Measurements from ENCODE around the gene CAMK2A. TPM values are rescaled to one million over a fixed set of nuclear protein-coding genes. Genes with fewer than 3 reads are reported as not detected.

CAMK2A gene
- total RNA-seq, 6 donors from 2014 or later = 0.29 to 2.4 (median 1.8) TPM; not detected in 1

DNA sequence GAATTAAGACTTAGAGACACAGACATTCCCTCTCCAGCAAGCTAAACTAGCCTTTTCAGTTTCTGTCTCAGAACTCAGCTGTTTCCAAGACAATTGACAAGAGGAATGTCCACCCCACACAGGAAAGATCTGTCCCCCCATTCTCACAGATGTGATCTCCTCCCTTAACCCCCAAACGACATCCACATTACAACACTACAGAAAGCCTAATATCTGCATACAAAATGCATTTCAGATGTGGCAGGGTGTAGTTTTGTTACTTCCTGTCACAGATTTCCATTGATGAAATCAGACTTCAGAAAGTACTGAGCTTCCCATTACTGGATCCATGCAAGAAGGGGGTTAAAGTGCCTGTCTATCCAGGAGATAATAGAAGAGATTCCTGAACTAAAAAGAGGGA lies 16.0 kb upstream of the CAMK2A start:
- Histone ChIP-seq H3K4me1 (peaks cover 7 to 17% (median 10%) of the 10 kb centered on the region in 4 donors), H3K27ac (peak overlapping the region in 2 of 4 donors; percentile 58 to 71), H3K36me3 (no peaks in the 10 kb centered on the region), H3K27me3 (peaks cover 0 to 14% (median 8%) of the 10 kb centered on the region in 4 donors), H3K4me3 (no peak overlapping the region), H3K9me3 (no peaks in the 10 kb centered on the region)
- TF ChIP-seq POLR2A (IDR thresholded peaks at IDR 0.05) (no peak), POLR2AphosphoS5 (IDR thresholded peaks at IDR 0.05) (no peak), EP300 (IDR thresholded peaks at IDR 0.05) (no peak)
- TF ChIP-seq, protein P1, sequence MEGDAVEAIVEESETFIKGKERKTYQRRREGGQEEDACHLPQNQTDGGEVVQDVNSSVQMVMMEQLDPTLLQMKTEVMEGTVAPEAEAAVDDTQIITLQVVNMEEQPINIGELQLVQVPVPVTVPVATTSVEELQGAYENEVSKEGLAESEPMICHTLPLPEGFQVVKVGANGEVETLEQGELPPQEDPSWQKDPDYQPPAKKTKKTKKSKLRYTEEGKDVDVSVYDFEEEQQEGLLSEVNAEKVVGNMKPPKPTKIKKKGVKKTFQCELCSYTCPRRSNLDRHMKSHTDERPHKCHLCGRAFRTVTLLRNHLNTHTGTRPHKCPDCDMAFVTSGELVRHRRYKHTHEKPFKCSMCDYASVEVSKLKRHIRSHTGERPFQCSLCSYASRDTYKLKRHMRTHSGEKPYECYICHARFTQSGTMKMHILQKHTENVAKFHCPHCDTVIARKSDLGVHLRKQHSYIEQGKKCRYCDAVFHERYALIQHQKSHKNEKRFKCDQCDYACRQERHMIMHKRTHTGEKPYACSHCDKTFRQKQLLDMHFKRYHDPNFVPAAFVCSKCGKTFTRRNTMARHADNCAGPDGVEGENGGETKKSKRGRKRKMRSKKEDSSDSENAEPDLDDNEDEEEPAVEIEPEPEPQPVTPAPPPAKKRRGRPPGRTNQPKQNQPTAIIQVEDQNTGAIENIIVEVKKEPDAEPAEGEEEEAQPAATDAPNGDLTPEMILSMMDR (IDR thresholded peaks at IDR 0.05) = no peak
- ATAC-seq (ENCODE audit: low FRiP score in 2 of 2) (no peak), DNase-seq (no peak)
- WGBS, 2 donors = 7 to 19% methylated on average over 1 of the region's 1 CpG

GRCh38 chr5:150305095-150305494 lies 15.5 kb upstream of the CAMK2A start:
- ATAC-seq (ENCODE audit: low FRiP score in 2 of 2) (no peak), DNase-seq (no peak)
- TF ChIP-seq POLR2AphosphoS5 (IDR thresholded peaks at IDR 0.05) (no peak), POLR2A (IDR thresholded peaks at IDR 0.05) (no peak), EP300 (IDR thresholded peaks at IDR 0.05) (no peak)
- TF ChIP-seq, protein P1 (IDR thresholded peaks at IDR 0.05) = no peak
- H3K36me3 ChIP-seq = no peaks in the 10 kb centered on the region
- H3K4me1 ChIP-seq = peaks cover 7 to 17% (median 10%) of the 10 kb centered on the region in 4 donors
- H3K4me3 ChIP-seq = no peak overlapping the region
- H3K27ac ChIP-seq = peak overlapping the region in 3 of 4 donors; percentile 58 to 71 (median 67)
- H3K9me3 ChIP-seq = no peaks in the 10 kb centered on the region
- peaks cover 0 to 14% (median 8%) of the 10 kb centered on the region in 4 donors for H3K27me3 ChIP-seq
- WGBS, 2 donors = 52 to 76% methylated on average over 2 of the region's 2 CpGs

DNA sequence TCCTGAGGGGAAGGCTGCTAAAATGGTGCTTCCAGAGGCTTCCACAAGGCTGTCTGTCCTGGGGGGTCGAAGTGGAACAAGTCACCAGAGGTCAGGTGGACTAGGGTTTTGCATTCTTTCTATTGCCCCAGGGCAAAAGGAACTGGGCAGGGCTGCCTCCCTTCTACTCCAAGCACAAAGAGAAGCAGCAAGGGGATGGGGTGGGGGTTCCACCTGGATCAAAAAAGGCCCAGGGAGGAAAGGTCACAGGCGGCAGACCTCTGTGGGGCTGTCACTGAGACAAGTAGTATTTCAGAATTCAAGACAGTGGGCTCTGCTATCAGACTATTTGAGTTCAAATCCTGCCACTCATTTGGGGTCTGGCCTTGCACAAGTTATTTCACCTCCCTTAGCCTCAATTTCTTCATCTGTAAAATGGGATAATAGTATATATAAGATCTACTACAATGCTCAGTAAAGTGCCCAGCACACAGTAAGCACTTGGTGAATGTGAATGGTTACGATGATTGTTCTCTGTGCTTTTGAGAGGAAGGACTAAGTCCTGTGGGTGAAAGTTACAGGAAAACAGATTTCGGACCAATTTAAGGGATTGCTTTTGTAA lies 15.0 kb upstream of the CAMK2A start:
- DNase-seq = no peak
- H3K4me1 ChIP-seq = peaks cover 7 to 17% (median 10%) of the 10 kb centered on the region in 4 donors
- 76% methylated on average over 4 of the region's 4 CpGs for WGBS, 2 donors

DNA sequence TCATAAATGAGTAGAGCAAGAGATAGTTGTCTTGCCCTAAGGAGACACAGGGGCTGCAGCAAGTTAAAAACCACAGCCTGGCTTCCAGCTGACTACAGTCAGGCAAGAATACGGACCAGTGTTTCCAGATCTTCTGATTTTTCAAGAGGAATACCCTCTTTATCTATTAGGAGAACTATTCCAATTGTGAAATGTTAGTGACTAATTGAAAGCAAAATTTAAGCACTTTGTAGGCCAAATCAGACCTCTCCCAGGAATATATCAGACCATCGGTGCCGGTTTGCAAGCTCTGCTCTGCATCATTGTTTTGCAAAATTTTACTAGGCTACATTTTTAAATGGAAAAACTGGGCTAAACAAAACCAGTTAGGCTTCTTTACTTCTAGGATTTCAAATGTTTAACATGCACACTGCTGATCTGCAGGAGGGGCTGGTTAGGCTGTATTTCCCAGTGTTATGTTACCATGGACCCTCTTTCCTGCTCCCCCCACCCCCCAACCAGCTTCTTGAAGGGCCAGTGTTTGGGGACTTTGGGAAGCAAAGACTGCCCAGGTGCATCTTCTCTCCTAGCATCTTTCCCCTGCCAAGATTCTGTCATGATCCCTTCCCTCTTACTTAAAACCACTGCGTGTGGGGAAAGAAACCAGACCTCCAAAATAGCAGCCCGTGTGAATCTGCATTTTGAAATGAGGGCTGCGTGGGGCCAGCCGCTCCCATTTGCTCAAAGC lies 14.2 kb upstream of the CAMK2A start:
- TF ChIP-seq EP300 (IDR thresholded peaks at IDR 0.05) = peak in 1 of 4 donors; percentile 33
- TF ChIP-seq POLR2A (IDR thresholded peaks at IDR 0.05) = no peak
- TF ChIP-seq, protein P1 (IDR thresholded peaks at IDR 0.05) = no peak
- peak; percentile 43 to 62 for TF ChIP-seq POLR2AphosphoS5 (IDR thresholded peaks at IDR 0.05)

More for the DNA sequence above, 15.0 kb upstream of the CAMK2A start:
- H3K9me3 ChIP-seq = no peaks in the 10 kb centered on the region
- peak overlapping the region; percentile 6 to 71 (median 62) for H3K27ac ChIP-seq
- peaks cover 0 to 14% (median 8%) of the 10 kb centered on the region in 4 donors for H3K27me3 ChIP-seq
- H3K36me3 ChIP-seq = no peaks in the 10 kb centered on the region
- TF ChIP-seq, protein P1 (IDR thresholded peaks at IDR 0.05) = no peak
- no peak for TF ChIP-seq EP300 (IDR thresholded peaks at IDR 0.05)
- no peak for TF ChIP-seq POLR2AphosphoS5 (IDR thresholded peaks at IDR 0.05)
- TF ChIP-seq POLR2A (IDR thresholded peaks at IDR 0.05) = no peak
- no peak for ATAC-seq (ENCODE audit: low FRiP score in 2 of 2)
- no peak overlapping the region for H3K4me3 ChIP-seq

More for the DNA sequence above, 14.2 kb upstream of the CAMK2A start:
- ATAC-seq (ENCODE audit: low FRiP score in 2 of 2) = peak in 1 of 2 donors; percentile 2
- Histone ChIP-seq H3K9me3 (no peaks in the 10 kb centered on the region), H3K27ac (peak overlapping the region; percentile 6 to 81 (median 76)), H3K36me3 (no peaks in the 10 kb centered on the region), H3K4me1 (peaks cover 7 to 17% (median 10%) of the 10 kb centered on the region in 4 donors), H3K4me3 (no peak overlapping the region), H3K27me3 (peaks cover 0 to 14% (median 8%) of the 10 kb centered on the region in 4 donors)
- WGBS, 2 donors = 48 to 70% methylated on average over 7 of the region's 7 CpGs
- no peak for DNase-seq

Data from upper lobe of left lung (tissue), 6 donors.